ENCODE measurements around the gene UBE2F.

Gene UBE2F

DNA sequence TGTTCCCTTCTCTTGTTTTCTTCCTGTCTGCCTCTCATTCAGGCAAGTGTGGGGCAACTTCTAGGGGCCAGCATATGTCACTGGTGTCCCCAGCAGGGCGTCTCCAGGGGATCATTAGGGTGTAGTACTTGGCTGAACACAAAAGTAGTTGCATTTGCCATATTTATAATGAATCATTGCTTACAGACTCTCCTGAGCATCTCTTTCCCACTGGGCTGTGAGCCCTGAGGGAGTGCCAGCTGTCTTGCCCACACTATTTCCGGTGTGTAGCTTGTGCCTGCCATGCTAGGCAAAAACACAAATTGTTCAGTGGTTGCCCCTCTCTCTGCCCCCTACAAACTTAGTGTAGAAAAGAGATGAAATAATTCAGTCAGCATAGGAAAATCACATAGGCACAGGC is 53.1 kb downstream of the UBE2F start:
- DNase-seq (ENCODE audit: extremely low spot score): no peak
- POLR2A ChIA-PET: no interaction called here

DNA sequence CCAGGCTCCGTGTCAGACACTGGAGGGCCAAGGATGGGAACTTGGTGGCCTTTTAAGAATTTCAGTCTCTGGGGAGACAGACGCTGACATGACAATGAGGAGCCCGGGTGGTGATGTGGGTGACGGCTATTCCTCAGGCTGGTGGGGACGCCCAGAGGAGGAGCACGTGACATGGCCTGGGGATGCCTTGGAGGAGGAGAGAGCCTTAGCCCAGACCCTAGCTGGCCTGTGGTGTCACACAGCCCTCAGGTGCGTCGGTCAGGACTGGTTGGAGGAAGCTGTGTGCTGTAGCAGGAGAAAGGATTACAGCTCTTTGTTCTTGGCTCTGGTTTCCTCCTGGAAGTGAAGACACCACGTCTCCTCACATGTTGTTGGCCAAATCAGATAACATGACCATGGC is 54.0 kb downstream of the UBE2F start:
- ChIA-PET CTCF (no interaction called here), POLR2A (no interaction called here)
- TF ChIP-seq CTBP1 (IDR thresholded peaks at IDR 0.05; ENCODE audit: borderline replicate concordance) (no peak), HDGF (IDR thresholded peaks at IDR 0.05; ENCODE audit: borderline replicate concordance) (no peak), FOXM1 (IDR thresholded peaks at IDR 0.05; ENCODE audit: borderline replicate concordance) (no peak), BHLHE40 (IDR thresholded peaks at IDR 0.05; ENCODE audit: borderline replicate concordance) (no peak)
- DNase-seq (ENCODE audit: extremely low spot score): no peak

More for the DNA sequence above, 53.1 kb downstream of the UBE2F start:
- no peak for TF ChIP-seq LEF1 (IDR thresholded peaks at IDR 0.05; ENCODE audit: borderline replicate concordance)
- no peak for TF ChIP-seq ELF4 (IDR thresholded peaks at IDR 0.05)
- no peak for TF ChIP-seq L3MBTL2 (conservative IDR thresholded peaks at IDR 0.05)
- no peak for TF ChIP-seq BHLHE40 (IDR thresholded peaks at IDR 0.05; ENCODE audit: borderline replicate concordance)
- TF ChIP-seq, protein P1, sequence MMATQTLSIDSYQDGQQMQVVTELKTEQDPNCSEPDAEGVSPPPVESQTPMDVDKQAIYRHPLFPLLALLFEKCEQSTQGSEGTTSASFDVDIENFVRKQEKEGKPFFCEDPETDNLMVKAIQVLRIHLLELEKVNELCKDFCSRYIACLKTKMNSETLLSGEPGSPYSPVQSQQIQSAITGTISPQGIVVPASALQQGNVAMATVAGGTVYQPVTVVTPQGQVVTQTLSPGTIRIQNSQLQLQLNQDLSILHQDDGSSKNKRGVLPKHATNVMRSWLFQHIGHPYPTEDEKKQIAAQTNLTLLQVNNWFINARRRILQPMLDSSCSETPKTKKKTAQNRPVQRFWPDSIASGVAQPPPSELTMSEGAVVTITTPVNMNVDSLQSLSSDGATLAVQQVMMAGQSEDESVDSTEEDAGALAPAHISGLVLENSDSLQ (IDR thresholded peaks at IDR 0.05): no peak
- TF ChIP-seq SUZ12 (IDR thresholded peaks at IDR 0.05): no peak
- no peak for TF ChIP-seq NFRKB (IDR thresholded peaks at IDR 0.05)
- TF ChIP-seq FOXM1 (IDR thresholded peaks at IDR 0.05; ENCODE audit: borderline replicate concordance): no peak
- no peak for TF ChIP-seq CTBP1 (IDR thresholded peaks at IDR 0.05; ENCODE audit: borderline replicate concordance)
- no peak for TF ChIP-seq ARNT (IDR thresholded peaks at IDR 0.05)
- TF ChIP-seq TARDBP (IDR thresholded peaks at IDR 0.05): no peak
- TF ChIP-seq HDGF (IDR thresholded peaks at IDR 0.05; ENCODE audit: borderline replicate concordance): no peak
- TF ChIP-seq ZNF384 (IDR thresholded peaks at IDR 0.05): no peak
- no peak for TF ChIP-seq FOXK2 (IDR thresholded peaks at IDR 0.05)
- TF ChIP-seq SP1 (IDR thresholded peaks at IDR 0.05): no peak
- TF ChIP-seq FOXA1 (IDR thresholded peaks at IDR 0.05): no peak
- CTCF ChIA-PET: no interaction called here

DNA sequence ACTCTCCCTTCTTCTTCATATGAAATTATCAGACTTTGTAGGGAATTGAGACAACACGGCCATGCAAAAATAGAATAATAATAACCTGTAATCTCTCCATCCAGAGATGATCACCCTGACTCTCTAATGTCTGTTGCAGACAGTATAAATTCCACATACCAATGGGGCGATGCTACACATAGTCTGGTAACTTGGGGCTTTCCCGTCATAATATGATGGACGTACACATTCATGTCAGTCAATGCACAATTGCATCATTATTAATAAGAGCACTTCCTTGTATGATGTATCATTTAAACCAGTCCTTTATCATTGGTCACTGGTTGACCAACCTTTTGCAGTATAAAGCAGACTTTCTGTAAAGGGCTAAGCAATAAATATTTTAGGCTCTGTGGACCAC is 54.5 kb downstream of the UBE2F start:
- CTCF ChIA-PET: no interaction called here
- no peak for DNase-seq (ENCODE audit: extremely low spot score)
- TF ChIP-seq FOXK2 (IDR thresholded peaks at IDR 0.05): no peak
- no peak for TF ChIP-seq ELF4 (IDR thresholded peaks at IDR 0.05)
- no peak for TF ChIP-seq ARNT (IDR thresholded peaks at IDR 0.05)
- no peak for TF ChIP-seq TARDBP (IDR thresholded peaks at IDR 0.05)
- no peak for TF ChIP-seq L3MBTL2 (conservative IDR thresholded peaks at IDR 0.05)
- TF ChIP-seq, protein P1 (IDR thresholded peaks at IDR 0.05): no peak
- no peak for TF ChIP-seq FOXA1 (IDR thresholded peaks at IDR 0.05)
- no peak for TF ChIP-seq SP1 (IDR thresholded peaks at IDR 0.05)
- TF ChIP-seq ZNF384 (IDR thresholded peaks at IDR 0.05): no peak
- TF ChIP-seq FOXM1 (IDR thresholded peaks at IDR 0.05; ENCODE audit: borderline replicate concordance): no peak
- no peak for TF ChIP-seq HDGF (IDR thresholded peaks at IDR 0.05; ENCODE audit: borderline replicate concordance)
- POLR2A ChIA-PET: no interaction called here

DNA sequence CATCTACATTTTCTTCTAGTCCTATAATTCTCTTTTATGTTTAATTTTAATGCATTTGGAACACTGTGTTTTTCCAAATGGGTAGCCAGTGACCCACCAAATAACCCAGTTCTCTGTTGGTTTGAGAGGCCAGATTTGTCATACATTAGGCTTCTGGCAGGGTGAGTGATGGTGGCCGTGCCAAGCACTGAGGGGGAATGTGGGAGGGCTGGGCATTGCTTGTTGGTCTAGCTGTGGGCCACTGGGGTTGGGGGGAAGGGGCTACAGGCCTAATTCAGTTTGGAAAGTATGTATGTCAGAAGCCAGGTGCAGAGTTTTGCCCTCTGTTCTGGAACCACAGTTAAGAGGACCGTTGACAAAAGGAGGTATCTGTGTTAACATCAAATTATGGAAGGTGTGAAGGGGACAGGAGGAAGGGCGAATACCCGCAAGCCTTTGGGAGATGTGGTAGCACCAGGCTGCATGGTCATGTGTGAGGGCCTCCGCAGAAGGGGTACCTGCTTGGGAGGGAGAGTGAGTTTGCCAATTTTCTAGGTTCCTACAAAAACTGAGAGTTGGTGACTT is 55.9 kb downstream of the UBE2F start:
- no peak for DNase-seq (ENCODE audit: extremely low spot score)
- ChIA-PET POLR2A (no interaction called here), CTCF (no interaction called here)
- no peak for TF ChIP-seq L3MBTL2 (conservative IDR thresholded peaks at IDR 0.05)
- TF ChIP-seq NFRKB (IDR thresholded peaks at IDR 0.05): no peak
- TF ChIP-seq SP1 (IDR thresholded peaks at IDR 0.05): no peak
- TF ChIP-seq, protein P1 (IDR thresholded peaks at IDR 0.05): no peak
- no peak for TF ChIP-seq ZNF384 (IDR thresholded peaks at IDR 0.05)
- no peak for TF ChIP-seq CTBP1 (IDR thresholded peaks at IDR 0.05; ENCODE audit: borderline replicate concordance)

DNA sequence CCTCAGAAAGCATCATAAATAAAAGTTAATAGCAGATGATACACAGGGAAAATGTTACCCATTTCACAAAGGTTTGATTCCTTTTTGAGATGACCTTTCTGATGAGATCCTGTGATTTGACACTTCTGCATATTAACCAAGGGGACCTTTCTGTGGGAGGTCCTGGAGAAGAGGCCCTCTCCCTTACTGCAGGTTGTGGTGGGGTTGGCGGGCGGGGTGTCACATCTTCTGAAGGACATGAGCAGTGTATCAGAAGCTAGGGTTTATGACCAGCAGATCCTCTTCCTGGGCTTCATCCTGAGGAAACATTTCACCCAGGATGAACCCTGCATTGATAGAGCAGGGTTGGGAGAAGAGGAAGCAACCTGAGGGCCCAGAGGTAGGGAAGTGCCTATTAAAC is 56.8 kb downstream of the UBE2F start:
- CTCF ChIA-PET: no interaction called here
- no peak for TF ChIP-seq ZNF384 (IDR thresholded peaks at IDR 0.05)
- TF ChIP-seq ARNT (IDR thresholded peaks at IDR 0.05): no peak
- no peak for TF ChIP-seq HDGF (IDR thresholded peaks at IDR 0.05; ENCODE audit: borderline replicate concordance)
- no peak for TF ChIP-seq TARDBP (IDR thresholded peaks at IDR 0.05)
- TF ChIP-seq FOXA1 (IDR thresholded peaks at IDR 0.05): no peak
- TF ChIP-seq, protein P1 (IDR thresholded peaks at IDR 0.05): no peak
- TF ChIP-seq NFRKB (IDR thresholded peaks at IDR 0.05): no peak
- TF ChIP-seq LEF1 (IDR thresholded peaks at IDR 0.05; ENCODE audit: borderline replicate concordance): no peak
- TF ChIP-seq SP1 (IDR thresholded peaks at IDR 0.05): no peak
- TF ChIP-seq CTBP1 (IDR thresholded peaks at IDR 0.05; ENCODE audit: borderline replicate concordance): no peak
- TF ChIP-seq L3MBTL2 (conservative IDR thresholded peaks at IDR 0.05): no peak
- no peak for TF ChIP-seq FOXK2 (IDR thresholded peaks at IDR 0.05)
- no peak for TF ChIP-seq BHLHE40 (IDR thresholded peaks at IDR 0.05; ENCODE audit: borderline replicate concordance)
- TF ChIP-seq ELF4 (IDR thresholded peaks at IDR 0.05): no peak
- no peak for TF ChIP-seq FOXM1 (IDR thresholded peaks at IDR 0.05; ENCODE audit: borderline replicate concordance)
- no peak for TF ChIP-seq SUZ12 (IDR thresholded peaks at IDR 0.05)
- no peak for DNase-seq (ENCODE audit: extremely low spot score)
- POLR2A ChIA-PET: no interaction called here

DNA sequence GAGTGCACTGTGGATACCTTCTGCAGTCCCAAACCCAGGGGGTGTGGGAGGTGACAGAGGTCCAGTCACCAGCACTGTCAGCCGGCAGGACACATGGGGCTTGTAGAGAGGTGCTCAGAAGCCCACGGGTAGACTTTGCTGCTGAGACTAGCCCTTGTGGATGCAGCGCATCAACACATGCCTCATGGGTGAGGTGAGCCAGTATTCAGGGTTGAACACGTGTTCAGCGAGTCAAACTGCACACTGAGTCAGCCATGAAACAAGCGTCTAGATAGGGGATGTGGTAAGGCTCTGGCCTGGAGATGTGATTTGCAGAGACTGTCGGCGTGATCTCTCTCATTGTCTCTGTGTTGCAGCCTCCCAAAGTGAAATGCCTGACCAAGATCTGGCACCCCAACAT is 58.2 kb downstream of the UBE2F start:
- ChIA-PET CTCF (no interaction called here), POLR2A (no interaction called here)
- no peak for DNase-seq (ENCODE audit: extremely low spot score)
- TF ChIP-seq FOXM1 (IDR thresholded peaks at IDR 0.05; ENCODE audit: borderline replicate concordance): no peak
- TF ChIP-seq, protein P1 (IDR thresholded peaks at IDR 0.05): no peak
- TF ChIP-seq LEF1 (IDR thresholded peaks at IDR 0.05; ENCODE audit: borderline replicate concordance): no peak
- TF ChIP-seq ZNF384 (IDR thresholded peaks at IDR 0.05): no peak
- no peak for TF ChIP-seq SP1 (IDR thresholded peaks at IDR 0.05)
- no peak for TF ChIP-seq TARDBP (IDR thresholded peaks at IDR 0.05)
